Mesenchymal stem cell (in vitro differentiated cells and primary cell): ENCODE results near the gene CANT1.

ENCODE experiments used
- DNase-seq: peaks from one replicate; pipeline ENCODE4 v3.0.0-alpha.2; 2013
- H2AFZ ChIP-seq: one replicate; pipeline ENCODE4 v1.6.1; 2013; ENCODE audit warnings: low read depth, mild to moderate bottlenecking, control low read depth, inconsistent platforms, low read length, moderate library complexity
- H2AK5ac ChIP-seq: 2 replicates; pipeline ENCODE4 v1.6.1; 2013; ENCODE audit warnings: low read length, moderate library complexity, mild to moderate bottlenecking, inconsistent platforms; ENCODE audit not compliant: severe bottlenecking
- H2BK120ac ChIP-seq: one replicate; pipeline ENCODE4 v1.6.1; 2013; ENCODE audit warnings: low read depth, mild to moderate bottlenecking, inconsistent platforms, low read length, moderate library complexity
- H2BK12ac ChIP-seq, 2 experiments: one replicate each; pipeline ENCODE4 v1.6.1; 2013; ENCODE audit warnings: inconsistent platforms in 2 of 2, low read length in 2 of 2, mild to moderate bottlenecking in 2 of 2, moderate library complexity in 2 of 2, control low read depth in 1 of 2
- H2BK15ac ChIP-seq: one replicate; pipeline ENCODE4 v1.6.1; 2013; ENCODE audit warnings: mild to moderate bottlenecking, low read depth, inconsistent platforms; ENCODE audit not compliant: poor library complexity, severe bottlenecking
- H2BK5ac ChIP-seq: 2 replicates; pipeline ENCODE4 v1.6.1; 2013; ENCODE audit warnings: low read depth, mild to moderate bottlenecking, low read length, control low read depth, inconsistent platforms; ENCODE audit not compliant: poor library complexity, severe bottlenecking
- H3K14ac ChIP-seq, 2 experiments: one replicate each; pipeline ENCODE4 v1.6.1; 2013; ENCODE audit warnings: inconsistent platforms in 2 of 2, low read length in 2 of 2, control low read depth in 1 of 2, mild to moderate bottlenecking in 1 of 2, moderate library complexity in 1 of 2
- H3K18ac ChIP-seq, 2 experiments: one replicate each; pipeline ENCODE4 v1.6.1; 2013; ENCODE audit warnings: inconsistent platforms in 2 of 2, low read length in 2 of 2, control low read depth in 1 of 2, low read depth in 1 of 2, mild to moderate bottlenecking in 1 of 2
- H3K23ac ChIP-seq, 2 experiments: one replicate each; pipeline ENCODE4 v1.6.1; 2013; ENCODE audit warnings: inconsistent platforms in 2 of 2, low read length in 2 of 2, mild to moderate bottlenecking in 2 of 2, moderate library complexity in 2 of 2, control low read depth in 1 of 2
- H3K27ac ChIP-seq: 2 replicates; pipeline ENCODE4 v1.5.1; 2013; ENCODE audit warnings: mild to moderate bottlenecking, moderate library complexity, low read length, control low read depth, inconsistent platforms; ENCODE audit not compliant: poor library complexity, severe bottlenecking
- H3K27me3 ChIP-seq, 2 experiments: 2 replicates each; pipeline versions ENCODE4 v1.6.1 to v1.7.0; 2013; ENCODE audit warnings: low read length in 2 of 2, mild to moderate bottlenecking in 2 of 2, moderate library complexity in 2 of 2, control low read depth in 1 of 2, inconsistent platforms in 1 of 2; ENCODE audit not compliant: control insufficient read depth in 1 of 2, insufficient read depth in 1 of 2
- H3K36me3 ChIP-seq, 2 experiments: 2 replicates each; pipeline versions ENCODE4 v1.6.1 to v1.7.0; 2013; ENCODE audit warnings: low read length in 2 of 2, control low read depth in 1 of 2, inconsistent platforms in 1 of 2, low read depth in 1 of 2, mild to moderate bottlenecking in 1 of 2; ENCODE audit not compliant: insufficient read depth in 2 of 2, control insufficient read depth in 1 of 2
- H3K4ac ChIP-seq, 2 experiments: one replicate each; pipeline ENCODE4 v1.6.1; 2013; ENCODE audit warnings: inconsistent platforms in 2 of 2, low read length in 2 of 2, mild to moderate bottlenecking in 2 of 2, moderate library complexity in 2 of 2, control low read depth in 1 of 2, low read depth in 1 of 2
- H3K4me1 ChIP-seq: 2 replicates; pipeline ENCODE4 v1.6.1; 2013; ENCODE audit warnings: low read depth, low read length, control low read depth; ENCODE audit not compliant: control insufficient read depth, insufficient read depth
- H3K4me2 ChIP-seq: 2 replicates; pipeline ENCODE4 v1.6.1; 2013; ENCODE audit warnings: low read length, mild to moderate bottlenecking, inconsistent platforms; ENCODE audit not compliant: poor library complexity, severe bottlenecking
- H3K4me3 ChIP-seq, 2 experiments: 2 replicates each; pipeline versions ENCODE4 v1.5.1 to v1.7.0; 2013; ENCODE audit warnings: low read length in 2 of 2, mild to moderate bottlenecking in 2 of 2, control low read depth in 1 of 2, low read depth in 1 of 2; ENCODE audit not compliant: insufficient read depth in 1 of 2
- H3K79me1 ChIP-seq: replicated peaks from 2 replicates; pipeline ENCODE4 v1.6.1; 2013; ENCODE audit warnings: mild to moderate bottlenecking, control low read depth, low read length, inconsistent platforms; ENCODE audit not compliant: poor library complexity, severe bottlenecking
- H3K9ac ChIP-seq: 2 replicates; pipeline ENCODE4 v1.7.0; 2013; ENCODE audit warnings: mild to moderate bottlenecking, low read length, moderate library complexity
- H3K9me3 ChIP-seq: 2 replicates; pipeline ENCODE4 v1.7.0; 2013; ENCODE audit warnings: mild to moderate bottlenecking, low read length; ENCODE audit not compliant: control insufficient read depth
- H4K8ac ChIP-seq: one replicate; pipeline ENCODE4 v1.6.1; 2013; ENCODE audit warnings: inconsistent platforms, mild to moderate bottlenecking, low read length, moderate library complexity
- H4K91ac ChIP-seq: one replicate; pipeline ENCODE4 v1.6.1; 2013; ENCODE audit warnings: mild to moderate bottlenecking, low read length, inconsistent platforms
- WGBS: methylation state at CpG from one replicate; pipeline ENCODE4 v1.1.7; 2013; ENCODE audit warnings: mixed read lengths; 5-methylcytosine and 5-hydroxymethylcytosine counted together

CANT1 gene

DNA sequence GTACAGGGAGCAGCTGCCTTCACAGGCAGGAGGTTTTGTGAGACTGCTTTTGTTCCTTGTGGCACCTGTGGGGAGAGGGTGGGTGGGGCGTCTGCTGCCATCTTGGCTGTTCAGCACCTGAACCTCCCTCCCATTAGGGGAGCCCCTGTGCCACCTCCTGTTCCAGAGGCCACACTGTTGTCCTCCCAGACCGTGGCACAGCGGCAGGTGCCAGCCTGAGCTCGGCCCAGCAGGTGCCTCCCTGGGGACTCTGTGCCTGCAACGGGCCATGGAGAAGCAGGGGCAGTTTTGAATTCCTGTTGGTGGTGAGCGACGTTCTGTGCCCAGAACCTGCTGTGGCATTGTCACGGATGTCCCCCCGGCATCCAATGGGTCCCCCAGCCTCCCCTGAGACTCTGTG, 39.7 kb downstream of the CANT1 start:
- no peak overlapping the region for H2AFZ ChIP-seq
- 95% methylated on average over 8 of the region's 9 CpGs for WGBS

GRCh38 chr17:78967782-78968362, 41.7 kb downstream of the CANT1 start:
- 87% methylated on average over 21 of the region's 21 CpGs for WGBS
- Histone ChIP-seq H2BK15ac (no peak overlapping the region), H2AFZ (no peak overlapping the region), H2BK12ac (no peak overlapping the region), H3K18ac (no peak overlapping the region), H3K23ac (no peak overlapping the region), H3K79me1 (peaks cover 23% of the 10 kb centered on the region), H3K14ac (no peak overlapping the region), H2BK5ac (no peak overlapping the region), H3K9ac (no peak overlapping the region), H3K4me3 (no peak overlapping the region), H3K27me3 (no peaks in the 10 kb centered on the region), H4K8ac (no peak overlapping the region), H3K27ac (no peak overlapping the region), H3K9me3 (no peaks in the 10 kb centered on the region), H3K36me3 (peaks cover 61 to 66% of the 10 kb centered on the region in 2 experiments), H4K91ac (no peak overlapping the region), H3K4me1 (peaks cover 15% of the 10 kb centered on the region), H2AK5ac (no peak overlapping the region), H2BK120ac (no peak overlapping the region), H3K4ac (no peak overlapping the region), H3K4me2 (no peak overlapping the region)
- DNase-seq: no peak

More for the DNA sequence above, 39.7 kb downstream of the CANT1 start:
- H2BK15ac ChIP-seq: no peak overlapping the region
- no peak overlapping the region for H3K14ac ChIP-seq
- H2BK120ac ChIP-seq: no peak overlapping the region
- DNase-seq: no peak
- H3K9ac ChIP-seq: no peak overlapping the region
- peaks cover 30% of the 10 kb centered on the region for H3K4me1 ChIP-seq
- H3K79me1 ChIP-seq: peaks cover 30% of the 10 kb centered on the region
- no peak overlapping the region for H4K91ac ChIP-seq
- H3K18ac ChIP-seq: no peak overlapping the region
- H2BK12ac ChIP-seq: no peak overlapping the region
- no peak overlapping the region for H4K8ac ChIP-seq
- H3K9me3 ChIP-seq: no peaks in the 10 kb centered on the region
- H3K36me3 ChIP-seq: peaks cover 76% of the 10 kb centered on the region in 2 experiments
- no peak overlapping the region for H2BK5ac ChIP-seq
- H3K23ac ChIP-seq: no peak overlapping the region
- no peak overlapping the region for H3K4ac ChIP-seq
- H3K27me3 ChIP-seq: no peaks in the 10 kb centered on the region
- H3K27ac ChIP-seq: no peak overlapping the region
- H2AK5ac ChIP-seq: no peak overlapping the region
- no peak overlapping the region for H3K4me3 ChIP-seq
- no peak overlapping the region for H3K4me2 ChIP-seq

DNA sequence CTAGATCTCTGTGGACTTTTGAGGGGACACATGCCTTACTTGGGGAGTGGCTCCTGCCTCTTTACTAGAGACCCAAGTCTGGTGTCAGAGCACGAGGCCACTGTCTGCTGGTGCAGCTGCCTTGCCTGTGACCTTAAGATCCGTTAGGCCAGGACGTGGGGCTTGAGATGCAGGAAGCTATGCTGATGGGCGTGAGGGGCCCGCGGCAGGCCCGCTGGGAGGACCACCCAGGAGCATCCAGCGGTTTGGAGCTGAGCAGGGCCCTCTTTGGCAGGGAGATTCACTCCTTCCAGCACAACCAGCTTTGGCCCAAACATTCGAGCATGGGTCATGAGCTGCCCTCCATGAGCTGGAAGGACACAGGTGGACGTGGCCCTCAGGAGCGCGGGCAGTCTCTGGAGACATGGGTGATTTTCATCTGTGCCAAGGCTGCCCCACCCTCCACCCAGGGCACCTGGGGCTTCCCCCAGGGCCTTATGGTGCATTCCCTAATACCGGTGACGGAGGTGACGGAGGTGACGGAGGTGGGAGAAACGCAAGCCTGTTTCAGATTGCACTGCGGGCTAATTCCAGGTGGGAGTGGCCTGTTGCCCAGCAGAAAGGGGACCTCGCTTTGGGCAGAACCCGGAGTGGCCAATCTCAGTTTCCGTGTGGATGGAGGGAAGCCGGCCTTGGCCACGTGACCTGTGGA, 42.5 kb downstream of the CANT1 start:
- no peak overlapping the region for H3K27ac ChIP-seq
- no peak overlapping the region for H3K18ac ChIP-seq
- no peak overlapping the region for H3K4me3 ChIP-seq
- no peak overlapping the region for H3K4me2 ChIP-seq
- H2BK5ac ChIP-seq: no peak overlapping the region
- peaks cover 53 to 58% of the 10 kb centered on the region in 2 experiments for H3K36me3 ChIP-seq
- no peaks in the 10 kb centered on the region for H3K9me3 ChIP-seq
- 92% methylated on average over 23 of the region's 23 CpGs for WGBS
- no peak overlapping the region for H3K14ac ChIP-seq
- H4K8ac ChIP-seq: no peak overlapping the region
- H3K4me1 ChIP-seq: peaks cover 14% of the 10 kb centered on the region
- H3K79me1 ChIP-seq: peaks cover 23% of the 10 kb centered on the region
- no peak overlapping the region for H2BK120ac ChIP-seq
- no peak overlapping the region for H2AFZ ChIP-seq
- no peak overlapping the region for H3K4ac ChIP-seq
- H2AK5ac ChIP-seq: no peak overlapping the region
- H2BK15ac ChIP-seq: no peak overlapping the region
- H4K91ac ChIP-seq: no peak overlapping the region
- peak overlapping the region; percentile 14 for H3K9ac ChIP-seq
- no peak overlapping the region for H3K23ac ChIP-seq
- no peak for DNase-seq
- no peak overlapping the region for H2BK12ac ChIP-seq
- H3K27me3 ChIP-seq: no peaks in the 10 kb centered on the region

DNA sequence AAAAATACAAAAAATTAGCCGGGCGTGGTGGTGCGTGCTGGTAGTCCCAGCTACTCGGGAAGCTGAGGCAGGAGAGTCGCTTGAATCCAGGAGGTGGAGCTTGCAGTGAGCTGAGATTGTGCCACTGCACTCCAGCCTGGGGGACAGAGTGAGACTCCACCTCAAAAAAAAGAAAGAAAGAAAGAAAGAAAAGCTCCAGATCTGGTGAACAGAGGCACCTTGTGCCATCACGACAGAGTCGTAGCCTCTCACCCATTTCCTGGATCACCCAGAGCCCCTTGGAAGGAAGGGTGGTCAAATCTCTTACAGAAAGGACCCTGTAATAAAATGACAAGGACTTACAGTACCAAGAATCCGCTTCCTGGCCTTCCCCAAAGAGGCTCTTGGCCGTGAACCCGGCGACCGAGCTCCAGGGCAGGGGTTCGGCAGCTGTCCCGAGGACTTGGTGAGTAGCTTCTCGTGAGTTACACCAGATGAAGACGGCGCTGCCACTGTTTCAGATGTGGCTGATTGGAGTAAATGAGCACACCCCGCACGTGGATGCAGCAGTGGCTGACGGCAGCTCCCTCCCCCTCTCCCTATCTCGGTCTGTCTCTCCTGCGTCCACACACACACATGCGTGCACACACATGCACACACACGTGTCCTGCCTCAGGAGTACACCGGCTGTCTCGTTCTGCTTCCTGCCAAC, 43.3 kb downstream of the CANT1 start:
- no peaks in the 10 kb centered on the region for H3K9me3 ChIP-seq
- H2BK120ac ChIP-seq: no peak overlapping the region
- no peak overlapping the region for H3K4ac ChIP-seq
- no peak overlapping the region for H2AK5ac ChIP-seq
- no peak overlapping the region for H3K18ac ChIP-seq
- no peaks in the 10 kb centered on the region for H3K27me3 ChIP-seq
- H3K23ac ChIP-seq: no peak overlapping the region
- no peak overlapping the region for H2BK15ac ChIP-seq
- no peak overlapping the region for H3K14ac ChIP-seq
- H3K4me2 ChIP-seq: no peak overlapping the region
- no peak overlapping the region for H2BK12ac ChIP-seq
- H2BK5ac ChIP-seq: no peak overlapping the region
- peaks cover 20% of the 10 kb centered on the region for H3K79me1 ChIP-seq
- 90% methylated on average over 26 of the region's 26 CpGs for WGBS
- H2AFZ ChIP-seq: no peak overlapping the region
- peak overlapping the region; percentile 14 for H3K9ac ChIP-seq
- no peak overlapping the region for H4K8ac ChIP-seq
- DNase-seq: no peak
- H4K91ac ChIP-seq: no peak overlapping the region
- peaks cover 46 to 51% of the 10 kb centered on the region in 2 experiments for H3K36me3 ChIP-seq
- peaks cover 11% of the 10 kb centered on the region for H3K4me1 ChIP-seq
- no peak overlapping the region for H3K27ac ChIP-seq
- no peak overlapping the region for H3K4me3 ChIP-seq
